ENCODE data around the gene RUBCNL. TPM values are rescaled to one million over a fixed set of nuclear protein-coding genes. Genes with fewer than 3 reads are reported as not detected.

Gene RUBCNL
- total and polyA plus RNA-seq, 2 donors (not counting 3 experiments of a cell fraction or from before 2014, with no cell fraction given), result not detected

DNA sequence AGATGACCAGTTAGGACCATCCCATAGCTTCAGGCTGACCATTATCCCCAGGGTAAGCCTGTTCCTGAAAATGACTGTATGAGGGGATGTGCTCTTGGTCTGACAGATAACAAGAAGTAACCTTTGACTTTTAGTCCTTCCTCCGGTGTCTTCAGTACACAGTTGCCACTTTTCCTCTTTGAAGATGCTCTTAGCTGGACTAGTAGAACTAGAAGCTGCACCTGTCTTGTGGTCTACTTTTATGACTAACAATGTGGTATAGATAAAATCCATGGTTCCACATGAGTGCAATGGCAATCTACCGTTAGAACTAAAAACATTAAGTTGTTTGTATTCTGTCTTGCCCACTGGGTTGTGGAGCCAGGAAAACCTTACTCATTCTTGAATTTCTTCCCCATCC lies 5.9 kb upstream of the RUBCNL start:
- CTCF ChIA-PET, result no interaction called here
- no peak for FAIRE-seq
- H3K4me3 ChIP-seq (replicated peaks in 1 of 3; ENCODE audit: insufficient read depth in 1 of 3, low read depth in 1 of 3, low read length in 3 of 3), result no peak overlapping the region
- POLR2A ChIA-PET, result no interaction called here
- no peaks in the 10 kb centered on the region for H3K9me3 ChIP-seq (replicated peaks; ENCODE audit: control insufficient read depth, insufficient read depth, low read length)
- H3K79me2 ChIP-seq (ENCODE audit: control insufficient read depth, insufficient read depth, low read length), result no peaks in the 10 kb centered on the region
- no TSS peak for BruUV-seq (replicated peaks)
- no peak for DNase-seq (ENCODE audit: low read depth, low spot score)
- no peaks in the 10 kb centered on the region for H4K20me1 ChIP-seq (replicated peaks; ENCODE audit: control insufficient read depth, extremely low read depth, insufficient read depth, low read length)
- H3K36me3 ChIP-seq (ENCODE audit: control insufficient read depth in 2 of 2, extremely low read depth in 1 of 2, insufficient read depth in 2 of 2, low read length in 2 of 2), result no peaks in the 10 kb centered on the region
- no peak overlapping the region for H3K4me2 ChIP-seq (ENCODE audit: insufficient read depth, low read length)
- intact Hi-C loops (cut with micrococcal nuclease), result no loop called here
- dilution Hi-C loops (cut with MboI; ENCODE audit: extremely low pct_ligation_motif_present, low sequenced_read_pairs), result no loop called here
- H3K27ac ChIP-seq (ENCODE audit: insufficient read depth, low read depth, low read length), result no peak overlapping the region
- no peaks in the 10 kb centered on the region for H3K27me3 ChIP-seq (ENCODE audit: control insufficient read depth in 2 of 2, insufficient read depth in 2 of 2, low read length in 2 of 2)
- no peaks in the 10 kb centered on the region for H3K4me1 ChIP-seq (ENCODE audit: control insufficient read depth, extremely low read depth, insufficient read depth, low read length)
- no peak overlapping the region for H2AFZ ChIP-seq (ENCODE audit: low read depth, low read length)
- no peak overlapping the region for H3K9ac ChIP-seq (replicated peaks; ENCODE audit: extremely low read depth, insufficient read depth, low read length)
- no peaks in the 10 kb centered on the region for H3K9me1 ChIP-seq (replicated peaks; ENCODE audit: control insufficient read depth, extremely low read depth, insufficient read depth, low read length)
- TF ChIP-seq POLR2A (IDR thresholded peaks at IDR 0.05; ENCODE audit: low read depth, low read length), result no peak
- TF ChIP-seq GATA2 (IDR thresholded peaks at IDR 0.05; ENCODE audit: insufficient read depth, insufficient read length, low read depth, low read length), result no peak
- TF ChIP-seq, protein P1, sequence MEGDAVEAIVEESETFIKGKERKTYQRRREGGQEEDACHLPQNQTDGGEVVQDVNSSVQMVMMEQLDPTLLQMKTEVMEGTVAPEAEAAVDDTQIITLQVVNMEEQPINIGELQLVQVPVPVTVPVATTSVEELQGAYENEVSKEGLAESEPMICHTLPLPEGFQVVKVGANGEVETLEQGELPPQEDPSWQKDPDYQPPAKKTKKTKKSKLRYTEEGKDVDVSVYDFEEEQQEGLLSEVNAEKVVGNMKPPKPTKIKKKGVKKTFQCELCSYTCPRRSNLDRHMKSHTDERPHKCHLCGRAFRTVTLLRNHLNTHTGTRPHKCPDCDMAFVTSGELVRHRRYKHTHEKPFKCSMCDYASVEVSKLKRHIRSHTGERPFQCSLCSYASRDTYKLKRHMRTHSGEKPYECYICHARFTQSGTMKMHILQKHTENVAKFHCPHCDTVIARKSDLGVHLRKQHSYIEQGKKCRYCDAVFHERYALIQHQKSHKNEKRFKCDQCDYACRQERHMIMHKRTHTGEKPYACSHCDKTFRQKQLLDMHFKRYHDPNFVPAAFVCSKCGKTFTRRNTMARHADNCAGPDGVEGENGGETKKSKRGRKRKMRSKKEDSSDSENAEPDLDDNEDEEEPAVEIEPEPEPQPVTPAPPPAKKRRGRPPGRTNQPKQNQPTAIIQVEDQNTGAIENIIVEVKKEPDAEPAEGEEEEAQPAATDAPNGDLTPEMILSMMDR (IDR thresholded peaks at IDR 0.05; ENCODE audit: extremely low read depth in 1 of 2, insufficient read depth in 1 of 2, low read depth in 1 of 2, low read length in 2 of 2), result no peak
- TF ChIP-seq JUN (IDR thresholded peaks at IDR 0.05; ENCODE audit: borderline replicate concordance, insufficient read depth, insufficient read length, low read depth), result no peak
- TF ChIP-seq, protein P2, sequence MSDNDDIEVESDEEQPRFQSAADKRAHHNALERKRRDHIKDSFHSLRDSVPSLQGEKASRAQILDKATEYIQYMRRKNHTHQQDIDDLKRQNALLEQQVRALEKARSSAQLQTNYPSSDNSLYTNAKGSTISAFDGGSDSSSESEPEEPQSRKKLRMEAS (IDR thresholded peaks at IDR 0.05; ENCODE audit: insufficient read depth, insufficient read length), result no peak
- TF ChIP-seq POLR2AphosphoS5 (IDR thresholded peaks at IDR 0.05; ENCODE audit: insufficient read depth, low read depth, low read length), result no peak
- no peak for TF ChIP-seq EZH2 (IDR thresholded peaks at IDR 0.05; ENCODE audit: borderline replicate concordance, low read depth, low read length, severe bottlenecking)
- TF ChIP-seq MYC (IDR thresholded peaks at IDR 0.05; ENCODE audit: low read depth, low read length), result no peak
- no peak for TF ChIP-seq FOS (IDR thresholded peaks at IDR 0.05; ENCODE audit: borderline replicate concordance, insufficient read depth, low read length)
